Inferior parietal cortex (tissue), 1 donor: Measurements from ENCODE around the gene PTPN18.
A peak's percentile ranks its signal among the peaks of the same experiment; 100 is the strongest.
"Not testable (repeated sequence)": the region's sequence is repeated elsewhere in the genome, so short reads cannot be mapped to it uniquely, and the experiment has no call there.

Experiments used
- DNase-seq: peaks from one replicate; pipeline ENCODE4 v3.0.0-alpha.2; 2016; ENCODE audit errors: extremely low spot score

PTPN18 gene

GRCh38 chr2:130381145-130381544 is 25.3 kb downstream of the PTPN18 start:
- no peak for DNase-seq

- DNase-seq = no peak
Observed at GRCh38 chr2:130381619-130382018, 25.8 kb downstream of the PTPN18 start.

GRCh38 chr2:130382313-130382917 is 26.6 kb downstream of the PTPN18 start:
- no peak for DNase-seq

GRCh38 chr2:130385709-130386108 is 29.9 kb downstream of the PTPN18 start:
- no peak for DNase-seq

GRCh38 chr2:130387071-130387400 is 31.2 kb downstream of the PTPN18 start:
- DNase-seq = no peak

GRCh38 chr2:130387804-130388203 is 31.9 kb downstream of the PTPN18 start:
- DNase-seq = no peak

- DNase-seq = no peak
Observed at GRCh38 chr2:130388221-130388907, 32.5 kb downstream of the PTPN18 start.

GRCh38 chr2:130389358-130389757 is 33.5 kb downstream of the PTPN18 start:
- DNase-seq = no peak

GRCh38 chr2:130389783-130390182 is 33.9 kb downstream of the PTPN18 start:
- DNase-seq = no peak

- DNase-seq = no peak
Observed at GRCh38 chr2:130390460-130391057, 34.7 kb downstream of the PTPN18 start.

- peak; percentile 80 for DNase-seq
Observed at GRCh38 chr2:130391058-130391871, 35.4 kb downstream of the PTPN18 start.

- no peak for DNase-seq
Observed at GRCh38 chr2:130391872-130392670, 36.2 kb downstream of the PTPN18 start.

GRCh38 chr2:130393318-130393910 is 37.6 kb downstream of the PTPN18 start:
- no peak for DNase-seq

GRCh38 chr2:130406280-130406679 is 50.4 kb downstream of the PTPN18 start:
- not testable (repeated sequence) for DNase-seq

GRCh38 chr2:130416693-130417092 is 60.8 kb downstream of the PTPN18 start:
- not testable (repeated sequence) for DNase-seq

- DNase-seq = not testable (repeated sequence)
Observed at GRCh38 chr2:130418845-130419244, 63.0 kb downstream of the PTPN18 start.
